ENCODE measurements around the gene PACRG. TPM values are rescaled to one million over a fixed set of nuclear protein-coding genes. Genes with fewer than 3 reads are reported as not detected.

PACRG gene
- total and polyA plus RNA-seq, 2 donors (not counting 3 experiments of a cell fraction or from before 2014, with no cell fraction given): 0.08 TPM; not detected in 1

DNA sequence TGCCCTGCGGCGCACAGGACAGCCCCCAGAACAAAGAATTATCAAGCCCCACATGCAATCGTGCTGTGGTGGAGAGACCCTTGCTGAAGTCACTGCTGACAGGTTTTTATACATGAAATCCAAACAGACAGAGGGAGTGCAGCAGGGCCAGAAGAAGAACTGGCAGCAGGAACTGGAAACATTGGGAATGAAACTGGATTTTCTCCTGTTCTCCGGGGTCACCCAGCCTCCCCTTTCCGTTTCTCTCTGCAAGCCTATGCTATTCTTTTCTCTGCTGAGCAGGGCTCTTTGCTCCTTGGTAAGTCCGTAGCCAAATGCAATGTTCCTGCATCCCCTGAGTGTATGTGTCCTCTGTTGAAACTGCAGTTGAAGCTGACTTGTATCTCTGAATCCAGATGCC, 623.2 kb downstream of the PACRG start:
- no TSS peak for BruUV-seq (replicated peaks)
- POLR2A ChIA-PET: no interaction called here
- TF ChIP-seq, protein P1, sequence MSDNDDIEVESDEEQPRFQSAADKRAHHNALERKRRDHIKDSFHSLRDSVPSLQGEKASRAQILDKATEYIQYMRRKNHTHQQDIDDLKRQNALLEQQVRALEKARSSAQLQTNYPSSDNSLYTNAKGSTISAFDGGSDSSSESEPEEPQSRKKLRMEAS (IDR thresholded peaks at IDR 0.05; ENCODE audit: insufficient read depth, insufficient read length): no peak
- TF ChIP-seq FOS (IDR thresholded peaks at IDR 0.05; ENCODE audit: borderline replicate concordance, insufficient read depth, low read length): no peak
- TF ChIP-seq MYC (IDR thresholded peaks at IDR 0.05; ENCODE audit: low read depth, low read length): no peak
- TF ChIP-seq JUN (IDR thresholded peaks at IDR 0.05; ENCODE audit: borderline replicate concordance, insufficient read depth, insufficient read length, low read depth): no peak
- TF ChIP-seq GATA2 (IDR thresholded peaks at IDR 0.05; ENCODE audit: insufficient read depth, insufficient read length, low read depth, low read length): no peak
- TF ChIP-seq POLR2AphosphoS5 (IDR thresholded peaks at IDR 0.05; ENCODE audit: insufficient read depth, low read depth, low read length): no peak
- TF ChIP-seq, protein P2, sequence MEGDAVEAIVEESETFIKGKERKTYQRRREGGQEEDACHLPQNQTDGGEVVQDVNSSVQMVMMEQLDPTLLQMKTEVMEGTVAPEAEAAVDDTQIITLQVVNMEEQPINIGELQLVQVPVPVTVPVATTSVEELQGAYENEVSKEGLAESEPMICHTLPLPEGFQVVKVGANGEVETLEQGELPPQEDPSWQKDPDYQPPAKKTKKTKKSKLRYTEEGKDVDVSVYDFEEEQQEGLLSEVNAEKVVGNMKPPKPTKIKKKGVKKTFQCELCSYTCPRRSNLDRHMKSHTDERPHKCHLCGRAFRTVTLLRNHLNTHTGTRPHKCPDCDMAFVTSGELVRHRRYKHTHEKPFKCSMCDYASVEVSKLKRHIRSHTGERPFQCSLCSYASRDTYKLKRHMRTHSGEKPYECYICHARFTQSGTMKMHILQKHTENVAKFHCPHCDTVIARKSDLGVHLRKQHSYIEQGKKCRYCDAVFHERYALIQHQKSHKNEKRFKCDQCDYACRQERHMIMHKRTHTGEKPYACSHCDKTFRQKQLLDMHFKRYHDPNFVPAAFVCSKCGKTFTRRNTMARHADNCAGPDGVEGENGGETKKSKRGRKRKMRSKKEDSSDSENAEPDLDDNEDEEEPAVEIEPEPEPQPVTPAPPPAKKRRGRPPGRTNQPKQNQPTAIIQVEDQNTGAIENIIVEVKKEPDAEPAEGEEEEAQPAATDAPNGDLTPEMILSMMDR (IDR thresholded peaks at IDR 0.05; ENCODE audit: extremely low read depth in 1 of 2, insufficient read depth in 1 of 2, low read depth in 1 of 2, low read length in 2 of 2): no peak
- TF ChIP-seq EZH2 (IDR thresholded peaks at IDR 0.05; ENCODE audit: borderline replicate concordance, low read depth, low read length, severe bottlenecking): no peak
- no peak for TF ChIP-seq POLR2A (IDR thresholded peaks at IDR 0.05; ENCODE audit: low read depth, low read length)
- Histone ChIP-seq H3K4me3 (replicated peaks in 1 of 3; ENCODE audit: insufficient read depth in 1 of 3, low read depth in 1 of 3, low read length in 3 of 3) (no peak overlapping the region), H3K36me3 (ENCODE audit: control insufficient read depth in 2 of 2, extremely low read depth in 1 of 2, insufficient read depth in 2 of 2, low read length in 2 of 2) (no peaks in the 10 kb centered on the region), H3K27ac (ENCODE audit: insufficient read depth, low read depth, low read length) (no peak overlapping the region), H3K9me3 (replicated peaks; ENCODE audit: control insufficient read depth, insufficient read depth, low read length) (no peaks in the 10 kb centered on the region), H3K9me1 (replicated peaks; ENCODE audit: control insufficient read depth, extremely low read depth, insufficient read depth, low read length) (no peaks in the 10 kb centered on the region), H3K79me2 (ENCODE audit: control insufficient read depth, insufficient read depth, low read length) (no peaks in the 10 kb centered on the region), H3K4me1 (ENCODE audit: control insufficient read depth, extremely low read depth, insufficient read depth, low read length) (peaks cover 32% of the 10 kb centered on the region), H3K9ac (replicated peaks; ENCODE audit: extremely low read depth, insufficient read depth, low read length) (no peak overlapping the region), H3K27me3 (ENCODE audit: control insufficient read depth in 2 of 2, insufficient read depth in 2 of 2, low read length in 2 of 2) (no peaks in the 10 kb centered on the region), H3K4me2 (ENCODE audit: insufficient read depth, low read length) (no peak overlapping the region), H2AFZ (ENCODE audit: low read depth, low read length) (no peak overlapping the region), H4K20me1 (replicated peaks; ENCODE audit: control insufficient read depth, extremely low read depth, insufficient read depth, low read length) (no peaks in the 10 kb centered on the region)
- no peak for FAIRE-seq
- DNase-seq (ENCODE audit: low read depth, low spot score): no peak
- CTCF ChIA-PET: no interaction called here
- intact Hi-C loops (cut with micrococcal nuclease): no loop called here
- dilution Hi-C loops (cut with MboI; ENCODE audit: extremely low pct_ligation_motif_present, low sequenced_read_pairs): no loop called here
